ENCODE data around the gene NRTN.

GRCh38 chr19:5795382-5795919 is 9.4 kb upstream of the NRTN start:
- TF ChIP-seq REST (IDR thresholded peaks at IDR 0.05; ENCODE audit: borderline replicate concordance): no peak
- no peak for TF ChIP-seq CTCF (IDR thresholded peaks at IDR 0.05; ENCODE audit: poor library complexity, severe bottlenecking)
- no peak for TF ChIP-seq EP300 (conservative IDR thresholded peaks at IDR 0.05; ENCODE audit: poor library complexity, severe bottlenecking)
- no peak for TF ChIP-seq RAD21 (conservative IDR thresholded peaks at IDR 0.05)
